Esophagus muscularis mucosa (tissue), 4 donors: ENCODE measurements around the gene CCND3. TPM values are rescaled to one million over a fixed set of nuclear protein-coding genes. Genes with fewer than 3 reads are reported as not detected.

ENCODE experiments used
- DNase-seq: peaks from one replicate; pipeline ENCODE4 v3.0.0-alpha.2; 2017; ENCODE audit errors: extremely low spot score
- H3K27ac ChIP-seq, 4 donors: fragments of 200-600 bp; sonication (generic); replicated peaks in 1 of 4; 1 replicate in 3 of 4; 2 replicates in 1 of 4; pipeline ENCODE4 v1.5.1; 2016 to 2019; ENCODE audit warnings: mild to moderate bottlenecking in 1 of 4
- H3K27me3 ChIP-seq, 4 donors: fragments of 200-600 bp; sonication (generic); one replicate each; pipeline versions ENCODE4 v1.5.1 to v1.6.0; 2016 to 2019
- H3K36me3 ChIP-seq, 4 donors: fragments of 200-600 bp; sonication (generic); one replicate each; pipeline ENCODE4 v1.5.1; 2016 to 2019
- H3K4me1 ChIP-seq, 4 donors: fragments of 200-600 bp; sonication (generic); one replicate each; pipeline ENCODE4 v1.5.1; 2016 to 2019
- H3K4me3 ChIP-seq, 4 donors: fragments of 200-600 bp; sonication (generic); 1 replicate in 2 of 4; 2 replicates in 2 of 4; pipeline ENCODE4 v1.5.1; 2016 to 2019; ENCODE audit warnings: mild to moderate bottlenecking in 4 of 4, moderate library complexity in 1 of 4
- H3K9me3 ChIP-seq, 4 donors: fragments of 200-600 bp; sonication (generic); 1 replicate in 3 of 4; 2 replicates in 1 of 4; pipeline ENCODE4 v1.5.1; 2016 to 2019
- CTCF ChIP-seq, 3 experiments: fragments of 200-600 bp in 2 of 3; fragments of 450-650 bp in 1 of 3; sonication (generic) in 2 of 3; IDR thresholded peaks; one replicate each; pipeline ENCODE4 v1.5.1; 2017 to 2019; ENCODE audit warnings: antibody characterized with exemption in 3 of 3, mild to moderate bottlenecking in 2 of 3, moderate library complexity in 1 of 3
- EP300 ChIP-seq: sonication (generic); formaldehyde crosslinking; IDR thresholded peaks from one replicate; pipeline ENCODE4 v1.6.1; 2017; ENCODE audit warnings: antibody characterized with exemption
- POLR2A ChIP-seq: fragments of 450-650 bp; IDR thresholded peaks from one replicate; pipeline ENCODE4 v1.6.1; 2017; ENCODE audit warnings: antibody characterized with exemption, moderate library complexity, mild to moderate bottlenecking, low read depth
- POLR2AphosphoS5 ChIP-seq, 2 donors: sonication (generic); formaldehyde crosslinking; IDR thresholded peaks; one replicate each; pipeline ENCODE4 v1.6.1; 2017; ENCODE audit warnings: antibody characterized with exemption in 2 of 2
- WGBS: methylation state at CpG from one replicate; pipeline ENCODE4 v1.1.5; 2018; 5-methylcytosine and 5-hydroxymethylcytosine counted together
- intact Hi-C: fragments of 100-400 bp; cut with DNase I; formaldehyde crosslinking; loops from one replicate; pipeline ENCODE4 v1.15.1; 2023
- total RNA-seq, 4 donors: library from RNA; depleted of rRNA; stranded (reverse); fragments of >200 nt; gene quantifications; one replicate each; pipeline versions ENCODE4 v1.1.0 to v1.2.1, GENCODE V29; 2016

CCND3 gene
- total RNA-seq, 4 donors from 2014 or later: 110 to 167 (median 133) TPM

GRCh38 chr6:41935685-41936072, 5.9 kb downstream of the CCND3 start:
- 66% methylated on average over 6 of the region's 8 CpGs for WGBS
- intact Hi-C loops: loop anchor here (2.0 to 10.0 kb wide), 2 partner anchors 91 to 109 kb away; no protein-coding TSS in a partner anchor
- DNase-seq: no peak

GRCh38 chr6:41935193-41935574, 6.4 kb downstream of the CCND3 start:
- intact Hi-C loops: loop anchor here (10.0 kb wide), 1 partner anchor 90 kb away; no protein-coding TSS in a partner anchor
- no peaks in the 10 kb centered on the region for H3K9me3 ChIP-seq
- 67% methylated on average over 1 of the region's 1 CpG for WGBS
- TF ChIP-seq CTCF (IDR thresholded peaks at IDR 0.05): no peak
- no peak for TF ChIP-seq POLR2AphosphoS5 (IDR thresholded peaks at IDR 0.05)
- TF ChIP-seq EP300: no peak
- no peak for TF ChIP-seq POLR2A
- H3K27me3 ChIP-seq: no peaks in the 10 kb centered on the region
- H3K27ac ChIP-seq: no peak overlapping the region
- H3K4me3 ChIP-seq: no peak overlapping the region
- peaks cover 48 to 82% (median 70%) of the 10 kb centered on the region in 4 donors for H3K36me3 ChIP-seq
- peaks cover 43 to 46% (median 44%) of the 10 kb centered on the region in 4 donors for H3K4me1 ChIP-seq
- no peak for DNase-seq

More at GRCh38 chr6:41935685-41936072, 5.9 kb downstream of the CCND3 start:
- TF ChIP-seq POLR2A (no peak), CTCF (IDR thresholded peaks at IDR 0.05) (no peak), POLR2AphosphoS5 (IDR thresholded peaks at IDR 0.05) (no peak)
- Histone ChIP-seq H3K36me3 (peaks cover 43 to 77% (median 65%) of the 10 kb centered on the region in 4 donors), H3K4me3 (no peak overlapping the region), H3K27ac (peak overlapping the region in 3 of 4 donors; percentile 5 to 21 (median 9)), H3K27me3 (no peaks in the 10 kb centered on the region), H3K9me3 (no peaks in the 10 kb centered on the region), H3K4me1 (peaks cover 48 to 51% (median 49%) of the 10 kb centered on the region in 4 donors)

- Histone ChIP-seq H3K4me3 (no peak overlapping the region), H3K9me3 (no peaks in the 10 kb centered on the region), H3K27ac (no peak overlapping the region), H3K4me1 (peaks cover 37 to 39% (median 38%) of the 10 kb centered on the region in 4 donors), H3K27me3 (no peaks in the 10 kb centered on the region), H3K36me3 (peaks cover 54 to 84% (median 77%) of the 10 kb centered on the region in 4 donors)
- intact Hi-C loops: loop anchor here (10.0 kb wide), 1 partner anchor 90 kb away; no protein-coding TSS in a partner anchor
- no peak for DNase-seq
- TF ChIP-seq EP300 (no peak), CTCF (IDR thresholded peaks at IDR 0.05) (no peak), POLR2AphosphoS5 (IDR thresholded peaks at IDR 0.05) (no peak), POLR2A (no peak)
- WGBS: 74% methylated on average over 7 of the region's 7 CpGs
Observed at GRCh38 chr6:41934278-41935192, 7.1 kb downstream of the CCND3 start.

- no peak overlapping the region for H3K27ac ChIP-seq
- peaks cover 15 to 18% (median 16%) of the 10 kb centered on the region in 4 donors for H3K4me1 ChIP-seq
- no peak for DNase-seq
- H3K4me3 ChIP-seq: no peak overlapping the region
- H3K27me3 ChIP-seq: no peaks in the 10 kb centered on the region
- WGBS: 90% methylated on average over 15 of the region's 15 CpGs
- peaks cover 72 to 100% (median 98%) of the 10 kb centered on the region in 4 donors for H3K36me3 ChIP-seq
- no peaks in the 10 kb centered on the region for H3K9me3 ChIP-seq
- TF ChIP-seq POLR2A (no peak), EP300 (no peak), POLR2AphosphoS5 (IDR thresholded peaks at IDR 0.05) (no peak), CTCF (IDR thresholded peaks at IDR 0.05) (no peak)
- intact Hi-C loops: loop anchor here (10.0 kb wide), 1 partner anchor 88 kb away; no protein-coding TSS in a partner anchor
Observed at GRCh38 chr6:41932378-41932777, 9.2 kb downstream of the CCND3 start.
